HG03039 (cell line): Measurements from ENCODE around the gene AICDA.
"Not testable (repeated sequence)": the region's sequence is repeated elsewhere in the genome, so short reads cannot be mapped to it uniquely, and the experiment has no call there.

Source experiments
- ATAC-seq: cut with Tn5 transposase; IDR thresholded peaks from one replicate; pipeline ENCODE4 v1.9.1; 2021; ENCODE audit warnings: mild to moderate bottlenecking, moderate library complexity; ENCODE audit not compliant: unreplicated experiment

Gene AICDA

DNA sequence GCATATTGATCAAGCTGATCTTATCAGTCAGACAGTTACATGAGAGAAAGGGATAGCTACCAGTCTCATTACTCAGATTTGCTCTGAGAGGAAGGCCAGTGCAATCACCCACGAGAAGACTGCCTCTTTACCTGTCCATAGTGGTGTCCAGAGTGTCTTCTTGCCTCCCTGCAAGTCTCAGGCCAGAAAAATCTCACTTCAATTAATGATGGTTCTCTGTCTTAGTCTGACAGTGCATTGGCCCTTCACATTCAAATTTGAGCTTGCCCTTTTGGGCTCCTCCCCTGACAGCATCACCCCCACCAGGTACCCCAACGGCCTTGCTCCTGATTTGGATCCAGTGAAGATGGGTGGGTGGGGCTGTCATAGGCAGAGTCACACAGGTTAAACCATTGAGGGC is at the start of gene AICDA:
Gene AICDA, minus strand, starts transcription at position 231 of the 400 bp plus-strand sequence. Its CDS starts 92 bp downstream, at position 139.
- ATAC-seq, result no peak

DNA sequence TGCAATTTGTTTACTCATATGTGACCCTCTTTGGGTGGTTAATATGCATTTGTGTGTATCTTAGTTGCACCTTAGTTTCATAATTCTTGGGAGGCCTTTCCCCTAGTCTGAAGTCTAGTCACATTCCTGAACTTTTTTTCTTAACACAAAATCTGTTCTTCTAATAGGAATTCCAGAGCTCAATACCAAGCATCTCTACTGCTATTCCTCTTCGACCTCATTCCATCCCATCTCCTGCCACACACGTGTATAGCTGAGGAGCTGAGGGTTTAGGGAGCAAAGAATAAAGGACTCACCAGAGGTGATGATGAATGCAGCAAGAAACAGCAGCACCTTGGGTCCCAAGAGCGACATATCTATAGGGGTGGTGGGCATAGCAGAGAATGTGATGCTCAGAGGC is 49.1 kb upstream of the AICDA start:
- no peak for ATAC-seq

DNA sequence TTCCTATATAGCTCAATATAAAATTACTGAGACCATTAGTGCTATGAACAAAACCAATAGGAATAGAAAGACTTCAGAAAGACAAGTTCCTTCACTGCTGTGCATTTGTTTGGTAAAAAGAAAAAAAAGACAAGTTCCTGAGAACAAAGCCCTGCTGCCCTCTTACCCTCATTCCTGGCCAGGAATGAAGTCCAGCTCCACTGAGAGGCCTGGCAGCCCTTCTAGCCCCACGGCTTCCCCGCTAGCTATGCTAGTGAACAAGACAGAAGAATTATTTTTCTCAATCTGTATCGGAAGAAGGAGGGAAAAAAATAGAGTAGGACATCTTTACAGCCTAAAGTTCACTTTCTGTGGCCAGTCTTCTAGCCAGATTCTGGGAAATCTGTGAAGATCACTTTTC is 48.4 kb upstream of the AICDA start:
- no peak for ATAC-seq

DNA sequence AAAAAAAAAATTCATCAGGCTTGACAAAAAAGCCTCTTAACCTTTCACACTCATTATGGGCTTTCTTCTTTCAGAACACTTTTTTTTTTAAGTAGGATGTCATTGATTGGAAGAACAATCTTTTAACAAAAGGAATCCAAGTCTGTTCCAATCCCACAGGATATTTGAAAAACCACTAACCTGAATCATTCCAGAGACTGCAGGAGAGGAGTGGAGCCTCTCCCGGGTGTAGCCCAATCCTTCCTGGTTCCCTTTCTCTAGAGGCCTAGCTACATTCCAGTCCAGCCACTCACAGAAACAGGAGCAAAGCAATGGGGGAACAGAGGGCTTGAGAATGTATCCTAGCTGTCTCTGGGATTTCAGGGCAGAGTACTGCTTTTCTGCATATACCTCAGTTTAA is 45.7 kb upstream of the AICDA start:
- ATAC-seq, result no peak

DNA sequence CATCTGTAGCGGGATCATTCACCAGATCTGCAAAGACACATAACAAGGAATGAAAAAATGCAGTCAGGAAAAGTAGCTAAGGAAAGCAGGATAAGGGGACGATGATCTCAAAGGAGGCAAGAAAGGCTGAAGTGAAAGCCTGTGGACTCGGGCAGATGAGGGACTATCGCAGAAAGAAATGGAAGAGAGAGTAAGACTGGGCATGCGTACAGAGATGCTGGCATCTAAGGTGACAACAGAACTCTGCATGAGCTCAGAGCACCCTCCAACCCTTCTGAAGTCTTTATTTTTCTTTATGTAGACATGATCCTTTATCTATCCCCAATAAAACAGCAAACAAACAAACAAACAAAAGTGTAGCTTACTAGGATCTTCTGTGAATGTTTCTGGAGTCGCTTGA is 42.8 kb upstream of the AICDA start:
- no peak for ATAC-seq

DNA sequence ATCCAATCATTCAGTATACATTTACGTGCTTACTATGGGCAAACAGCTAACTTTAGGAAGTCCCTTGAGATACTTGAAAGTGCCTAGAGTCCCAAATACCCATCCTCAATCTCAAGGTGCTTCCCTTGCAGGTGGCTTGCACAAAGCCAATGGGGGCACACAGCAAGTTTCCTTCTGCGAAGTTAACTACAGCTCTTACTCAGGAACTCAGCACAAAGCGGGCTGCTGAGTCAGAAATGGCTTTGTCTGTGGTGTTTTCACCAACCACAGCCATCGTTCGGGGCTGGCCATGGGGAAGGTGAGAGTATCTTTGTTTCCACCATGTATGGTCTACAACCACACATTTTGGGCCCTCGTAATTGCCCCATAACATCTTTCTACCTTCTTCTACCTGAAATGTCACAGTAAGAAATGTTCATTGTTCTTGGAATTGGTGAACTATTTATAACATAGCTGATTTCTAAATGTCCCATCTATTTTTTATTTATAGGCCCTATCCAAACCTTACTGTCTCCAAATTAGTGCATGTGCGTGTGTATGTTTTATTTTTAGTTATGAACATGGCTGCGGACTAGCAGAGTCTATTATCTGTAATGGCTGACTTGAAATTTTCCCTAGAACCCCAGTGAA is 36.0 kb upstream of the AICDA start:
- peak; percentile 61 for ATAC-seq

DNA sequence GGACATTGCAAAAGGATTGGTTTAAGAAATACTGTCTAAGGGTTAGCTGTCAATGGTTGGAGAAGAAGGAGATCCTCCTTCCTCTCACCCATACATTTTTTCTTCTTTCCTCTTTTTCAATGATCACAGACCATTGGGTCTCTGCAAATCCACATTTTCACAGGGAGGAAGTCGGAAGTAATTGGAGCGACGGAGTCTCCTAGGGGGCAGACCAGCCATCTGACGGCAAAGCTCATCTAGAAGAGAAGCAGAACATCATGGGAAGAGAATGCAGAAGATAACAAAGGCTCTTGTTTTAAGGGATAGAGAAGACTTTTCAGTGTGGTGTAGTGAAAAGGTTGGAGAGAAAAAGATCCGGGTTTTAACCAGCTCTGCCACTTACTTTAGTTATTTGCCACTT is 35.3 kb upstream of the AICDA start:
- ATAC-seq, result no peak

DNA sequence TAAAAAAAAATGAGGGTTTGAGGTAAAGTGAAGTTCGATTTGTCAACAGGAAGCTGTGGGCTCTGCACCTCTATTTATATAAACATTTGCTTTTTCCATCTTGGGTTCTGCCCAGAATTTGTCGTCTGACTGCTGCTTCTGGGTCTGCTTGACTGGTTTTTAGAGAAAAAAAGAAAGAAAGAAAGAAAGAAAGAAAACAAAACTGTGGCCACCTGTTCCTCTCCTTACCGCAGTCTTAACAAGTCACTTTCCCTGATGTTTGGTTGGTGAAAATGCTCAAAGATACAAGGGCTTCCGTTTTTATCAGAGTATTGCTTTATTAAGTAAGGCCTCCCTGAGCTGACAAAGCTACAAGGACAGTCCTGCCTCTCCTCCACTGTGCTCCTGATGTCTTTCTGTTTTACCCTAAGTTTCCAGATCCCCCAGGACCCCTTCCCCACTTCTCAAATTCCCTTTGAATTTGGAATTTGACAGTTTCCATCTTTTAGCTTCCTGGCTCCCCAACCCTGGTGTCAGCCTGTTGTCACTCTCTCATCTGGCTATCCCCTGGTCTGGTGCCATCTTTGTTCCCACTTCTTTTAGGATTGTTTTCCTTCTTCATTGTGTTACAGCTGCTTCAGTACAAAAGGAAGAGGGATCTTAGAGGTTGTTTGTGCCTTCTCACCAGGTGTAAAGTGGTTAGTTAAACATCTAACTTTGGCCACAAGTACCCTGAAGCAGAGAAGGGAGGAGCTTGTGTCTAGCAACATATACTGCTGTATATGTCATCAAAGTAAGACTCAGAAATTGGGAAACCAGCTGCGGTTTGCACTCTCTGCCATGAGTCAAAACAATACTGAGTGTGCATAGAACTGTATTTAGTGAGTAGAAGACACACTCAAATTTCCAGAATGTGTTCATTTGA is 31.9 kb upstream of the AICDA start:
- ATAC-seq, result peak; percentile 47

DNA sequence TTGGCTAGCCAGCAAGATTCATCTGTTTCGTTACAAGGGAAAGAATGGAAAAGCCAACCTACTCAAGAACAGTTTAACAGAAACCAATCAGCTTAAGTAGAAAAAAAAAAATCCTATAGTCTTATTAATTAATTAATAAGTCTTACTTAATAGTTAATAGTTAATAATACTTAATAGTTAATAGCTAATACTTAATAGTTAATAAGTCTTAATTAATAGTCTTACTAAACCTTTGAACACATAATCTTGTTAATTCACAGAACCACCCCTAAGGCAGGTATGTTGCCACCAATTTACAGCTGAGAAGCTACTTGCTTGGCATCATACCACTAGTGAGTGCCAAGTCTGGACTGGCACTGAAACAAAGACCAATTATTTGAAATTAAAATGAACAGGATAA is 30.1 kb upstream of the AICDA start:
- no peak for ATAC-seq

DNA sequence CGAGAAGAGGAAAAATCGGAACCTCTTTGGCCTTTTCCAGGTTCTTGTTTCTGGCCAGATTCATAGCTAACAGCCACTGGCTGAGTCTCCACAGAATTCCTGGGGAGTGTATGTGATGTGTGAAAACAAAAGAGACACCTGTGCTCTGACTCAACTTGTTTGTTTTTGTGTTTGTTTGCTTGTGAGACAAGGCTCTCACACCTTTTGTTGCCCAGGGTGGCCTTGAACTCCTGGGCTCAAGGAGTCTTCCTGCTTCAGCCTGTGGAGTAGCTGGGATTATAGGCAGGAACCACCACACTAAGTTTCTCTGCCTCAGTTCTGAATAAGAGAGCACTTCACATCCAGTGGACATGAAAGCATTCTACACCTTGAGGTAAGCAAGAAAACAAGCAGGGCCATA is 27.3 kb upstream of the AICDA start:
- ATAC-seq, result no peak

DNA sequence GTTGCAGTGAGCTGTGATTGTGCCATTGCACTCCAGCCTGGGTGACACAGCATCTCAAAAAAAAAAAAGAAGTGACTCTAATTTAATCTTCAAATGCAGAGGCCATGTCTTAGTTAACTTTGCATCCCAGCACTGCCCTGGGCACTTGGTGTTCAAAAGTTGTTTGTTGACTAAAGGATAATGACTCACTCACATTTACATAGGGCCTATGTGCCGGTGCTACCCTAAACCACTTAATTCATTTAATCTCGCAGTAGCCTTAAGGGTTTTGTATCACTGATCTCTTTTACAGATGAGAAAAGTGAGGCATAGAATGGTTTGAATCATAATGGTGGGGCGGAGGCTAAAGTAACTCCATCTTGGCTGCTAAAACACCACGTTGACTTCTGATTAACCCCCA is 26.3 kb upstream of the AICDA start:
- ATAC-seq, result no peak

DNA sequence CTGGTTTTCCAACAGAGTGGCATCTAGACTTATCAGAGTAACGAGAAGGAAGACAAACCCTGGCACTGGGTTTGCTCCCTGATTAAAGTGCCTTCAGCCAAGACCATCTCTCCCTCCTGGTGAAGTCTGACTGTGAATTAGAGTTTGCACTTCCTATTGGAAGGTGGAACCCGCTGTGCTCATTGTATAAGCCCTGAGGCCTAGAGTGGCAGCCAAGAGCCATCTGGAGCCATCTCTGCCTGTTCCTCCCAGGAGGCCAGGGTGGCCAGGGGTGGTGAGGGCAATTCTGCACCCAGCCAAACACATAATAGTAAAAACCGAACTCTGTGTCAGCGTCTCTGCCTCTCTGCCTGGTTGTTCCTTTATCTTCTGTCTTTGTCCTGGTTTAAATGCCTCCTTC is 25.0 kb upstream of the AICDA start:
- no peak for ATAC-seq

DNA sequence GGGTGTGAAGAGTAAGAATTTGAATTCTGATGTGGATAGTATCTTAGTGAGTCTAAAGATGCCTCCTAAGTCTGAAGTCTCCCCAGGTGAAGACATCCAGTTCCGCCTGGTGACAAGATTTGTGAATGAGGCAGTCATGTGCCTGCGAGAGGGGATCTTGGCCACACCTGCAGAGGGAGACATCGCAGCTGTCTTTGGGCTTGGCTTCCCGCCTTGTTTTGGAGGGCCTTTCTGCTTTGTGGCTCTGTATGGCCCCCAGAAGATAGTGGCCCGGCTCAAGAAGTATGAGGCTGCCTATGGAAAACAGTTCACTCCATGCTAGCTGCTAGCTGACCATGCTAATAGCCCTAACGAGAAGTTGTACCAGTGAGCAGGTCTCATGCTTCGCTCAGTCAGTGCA is 24.6 kb upstream of the AICDA start:
- ATAC-seq, result no peak

DNA sequence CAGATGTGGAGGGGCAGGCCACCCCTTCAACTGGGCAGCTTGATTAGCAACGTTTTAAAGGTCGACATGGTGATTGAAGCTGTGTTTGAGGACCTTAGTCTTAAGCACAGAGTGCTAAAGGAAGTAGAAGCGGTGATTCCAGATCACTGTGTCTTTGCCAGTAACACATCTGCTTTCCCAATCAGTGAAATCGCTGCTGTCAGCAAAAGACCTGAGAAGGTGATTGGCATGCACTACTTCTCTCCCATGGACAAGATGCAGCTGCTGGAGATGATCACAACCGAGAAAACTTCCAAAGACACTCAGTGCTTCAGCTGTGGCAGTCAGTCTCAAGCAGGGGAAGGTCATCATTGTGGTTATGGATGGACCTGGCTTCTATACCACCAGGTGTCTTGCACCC is 23.9 kb upstream of the AICDA start:
- no peak for ATAC-seq

DNA sequence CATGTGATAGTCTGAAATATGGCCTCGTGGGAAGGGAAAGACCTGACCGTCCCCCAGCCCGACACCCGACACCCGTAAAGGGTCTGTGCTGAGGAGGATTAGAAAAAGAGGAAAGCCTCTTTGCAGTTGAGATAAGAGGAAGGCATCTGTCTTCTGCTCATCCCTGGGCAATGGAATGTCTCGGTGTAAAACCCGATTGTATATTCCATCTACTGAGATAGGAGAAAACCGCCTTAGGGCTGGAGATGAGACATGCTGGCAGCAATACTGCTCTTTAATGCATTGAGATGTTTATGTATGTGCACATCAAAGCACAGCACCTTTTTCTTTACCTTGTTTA is 23.3 kb upstream of the AICDA start:
- not testable (repeated sequence) for ATAC-seq

DNA sequence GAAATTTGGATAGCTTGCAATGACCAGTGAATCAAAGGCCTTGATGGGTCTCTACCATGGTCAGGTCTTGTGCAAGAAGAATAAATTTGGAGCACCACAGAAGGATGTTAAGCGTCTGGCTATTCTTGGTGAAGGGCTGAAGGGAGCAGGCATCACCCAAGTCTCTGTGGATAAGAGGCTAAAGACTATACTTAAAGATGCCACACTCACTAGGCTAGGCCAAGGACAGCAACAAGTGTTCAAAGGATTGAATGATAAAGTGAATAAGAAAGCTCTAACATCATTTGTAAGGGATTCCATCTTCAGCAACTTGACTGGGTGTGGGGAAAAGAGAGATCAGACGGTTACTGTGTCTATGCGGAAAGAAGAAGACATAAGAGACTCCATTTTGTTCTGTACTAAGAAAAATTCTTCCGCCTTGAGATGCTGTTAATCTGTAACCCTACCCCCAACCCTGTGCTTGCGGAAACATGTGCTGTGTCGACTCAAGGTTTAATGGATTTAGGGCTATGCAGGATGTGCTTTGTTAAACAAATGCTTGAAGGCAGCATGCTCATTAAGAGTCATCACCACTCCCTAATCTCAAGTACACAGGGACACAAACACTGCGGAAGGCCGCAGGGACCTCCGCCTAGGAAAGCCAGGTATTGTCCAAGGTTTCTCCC is 22.8 kb upstream of the AICDA start:
- not testable (repeated sequence) for ATAC-seq

DNA sequence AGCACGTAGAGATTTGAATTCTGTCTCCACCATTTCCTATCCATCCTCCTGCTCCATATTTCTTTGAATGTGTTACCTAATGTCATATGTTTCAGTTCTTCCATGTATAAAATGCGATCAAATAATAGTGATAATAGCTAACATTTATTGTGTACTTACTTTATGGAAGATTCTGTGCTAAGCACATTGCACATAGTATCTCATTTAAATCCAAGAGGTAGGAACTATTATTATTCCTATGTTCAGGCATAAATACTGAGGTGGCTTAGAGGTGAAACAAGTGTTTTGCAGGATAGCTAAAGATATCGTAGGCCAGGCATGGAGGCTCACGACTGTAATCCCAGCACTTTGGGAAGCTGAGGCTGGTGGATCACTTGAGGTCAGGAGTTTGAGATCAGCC is 17.5 kb upstream of the AICDA start:
- ATAC-seq, result no peak

DNA sequence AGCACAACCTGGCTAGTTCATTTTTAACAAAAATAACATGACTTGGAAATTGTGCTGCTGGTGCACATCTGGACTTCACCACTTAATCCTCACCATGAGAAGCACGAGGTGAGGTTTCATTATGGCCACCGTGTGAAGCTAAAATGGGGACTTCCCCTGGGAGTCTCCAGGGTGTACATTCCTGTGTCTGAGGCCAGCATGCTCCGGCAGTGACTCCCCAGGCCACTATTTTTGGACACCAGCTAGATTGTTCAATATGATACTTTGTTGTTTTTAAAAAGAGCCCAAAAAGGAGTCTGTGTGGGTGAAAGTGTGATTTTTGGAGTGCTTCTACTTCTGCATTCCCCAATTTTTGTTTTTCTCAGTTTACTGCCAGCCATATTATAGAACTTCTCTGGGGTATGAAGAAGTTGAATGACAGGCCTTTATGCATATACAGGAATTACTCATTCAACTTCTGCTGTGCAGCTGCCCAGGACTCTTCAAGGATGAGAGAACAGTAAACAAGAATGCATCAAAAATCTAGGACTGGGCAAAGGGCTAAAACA is 16.9 kb upstream of the AICDA start:
- peak; percentile 89 for ATAC-seq

DNA sequence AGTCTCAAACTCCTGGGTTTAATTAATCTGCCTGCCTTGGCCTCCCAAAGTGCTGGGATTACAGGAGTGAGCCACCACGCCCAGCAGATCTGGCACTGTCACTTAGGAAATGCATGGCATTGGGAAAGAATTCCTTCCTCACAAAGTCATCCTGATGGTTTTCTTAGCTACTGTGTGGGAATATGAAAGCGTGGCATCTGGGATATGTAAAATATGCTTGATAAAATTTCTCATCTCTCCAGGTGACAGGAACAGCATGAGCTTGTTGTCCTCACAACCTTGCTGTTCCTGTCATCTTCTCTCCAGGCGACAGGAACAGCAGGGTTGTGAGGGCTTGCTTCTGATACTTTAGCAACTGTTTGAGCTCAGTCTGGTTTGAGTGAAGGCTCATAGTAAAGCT is 16.1 kb upstream of the AICDA start:
- ATAC-seq, result no peak

DNA sequence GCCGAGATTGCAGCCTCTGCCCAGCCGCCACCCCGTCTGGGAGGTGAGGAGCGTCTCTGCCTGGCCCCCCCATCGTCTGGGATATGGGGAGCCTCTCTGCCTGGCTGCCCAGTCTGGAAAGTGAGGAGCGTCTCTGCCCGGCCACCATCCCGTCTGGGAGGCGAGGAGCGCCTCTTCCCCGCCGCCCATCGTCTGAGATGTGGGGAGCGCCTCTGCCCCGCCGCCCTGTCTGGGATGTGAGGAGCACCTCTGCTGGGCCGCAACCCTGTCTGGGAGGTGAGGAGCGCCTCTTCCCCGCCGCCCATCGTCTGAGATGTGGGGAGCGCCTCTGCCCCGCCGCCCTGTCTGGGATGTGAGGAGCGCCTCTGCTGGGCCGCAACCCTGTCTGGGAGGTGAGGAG is 12.1 kb upstream of the AICDA start:
- not testable (repeated sequence) for ATAC-seq

DNA sequence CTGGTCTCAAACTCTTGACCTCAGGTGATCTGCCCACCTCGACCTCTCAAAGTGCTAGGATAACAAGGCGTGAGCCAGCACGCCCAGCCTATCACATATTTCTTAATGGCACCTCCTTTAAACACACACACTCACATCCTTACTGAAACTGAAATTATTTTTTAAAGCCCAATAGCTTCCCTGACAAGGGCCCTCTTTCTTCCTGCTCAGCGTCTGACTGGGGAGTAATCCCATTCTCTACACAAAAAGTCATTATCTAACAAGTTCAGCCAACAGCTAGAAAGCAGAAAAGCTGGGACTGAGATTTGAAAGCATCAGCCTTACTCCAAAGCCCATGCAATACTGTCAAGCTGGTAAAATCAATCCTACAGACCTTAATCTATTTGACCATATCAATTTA is 10.0 kb upstream of the AICDA start:
- no peak for ATAC-seq

DNA sequence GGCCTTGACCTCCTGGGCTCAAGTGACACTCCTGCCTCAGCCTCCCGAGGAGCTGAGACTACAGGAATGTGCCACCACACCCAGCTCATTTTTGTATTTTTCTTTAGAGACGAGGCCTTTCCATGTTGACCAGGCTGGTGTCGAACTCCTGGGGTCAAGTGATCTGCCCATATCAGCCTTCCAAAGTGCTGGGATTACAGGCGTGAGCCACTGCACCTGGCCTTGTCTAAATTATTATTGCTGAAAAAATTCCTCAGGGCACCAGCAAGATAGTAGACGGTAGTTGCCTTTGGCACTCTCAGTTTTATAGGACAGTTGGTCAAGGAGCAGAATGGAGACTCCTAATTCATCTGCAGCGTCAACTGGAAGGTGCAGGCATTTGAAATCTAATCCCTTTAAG is 2.5 kb upstream of the AICDA start:
- no peak for ATAC-seq
